ENCODE measurements around the gene SEL1L. TPM values are rescaled to one million over a fixed set of nuclear protein-coding genes. Genes with fewer than 3 reads are reported as not detected.
A peak's percentile ranks its signal among the peaks of the same experiment; 100 is the strongest.
"Not testable (repeated sequence)": the region's sequence is repeated elsewhere in the genome, so short reads cannot be mapped to it uniquely, and the experiment has no call there.

The SEL1L gene
- polyA plus RNA-seq, 3 donors: 14.4 to 48.4 (median 42.5) TPM

- WGBS (ENCODE audit: insufficient coverage): no CpG with 5 or more reads among the region's 5 CpGs
- Histone ChIP-seq H3K4me1 (ENCODE audit: control insufficient read depth in 1 of 2, insufficient read depth in 2 of 2, low read length in 2 of 2) (peaks cover 0 to 4% of the 10 kb centered on the region in 2 donors), H3K9ac (ENCODE audit: insufficient read depth, low read length, poor library complexity, severe bottlenecking) (no peak overlapping the region), H3K4me3 (replicated peaks in 1 of 3; ENCODE audit: low read depth in 2 of 3, low read length in 3 of 3) (no peak overlapping the region), H3K79me2 (ENCODE audit: insufficient read depth, low read length) (no peaks in the 10 kb centered on the region), H3K27me3 (ENCODE audit: control insufficient read depth in 2 of 2, insufficient read depth in 2 of 2, low read length in 2 of 2) (no peaks in the 10 kb centered on the region), H3K4me2 (replicated peaks; ENCODE audit: extremely low read depth, low read length, poor library complexity, severe bottlenecking) (no peak overlapping the region), H4K20me1 (ENCODE audit: insufficient read depth, low read length) (no peaks in the 10 kb centered on the region), H3K9me3 (replicated peaks in 1 of 2; ENCODE audit: control insufficient read depth in 1 of 2, insufficient read depth in 1 of 2, low read length in 2 of 2) (no peaks in the 10 kb centered on the region), H3K36me3 (replicated peaks in 1 of 2; ENCODE audit: control insufficient read depth in 1 of 2, insufficient read depth in 2 of 2, low read length in 2 of 2) (peaks cover 0 to under 1% of the 10 kb centered on the region in 2 donors), H3K27ac (ENCODE audit: low read depth in 1 of 2, low read length in 2 of 2) (no peak overlapping the region), H2AFZ (ENCODE audit: insufficient read depth, low read depth, low read length, poor library complexity, severe bottlenecking) (no peak overlapping the region)
- TF ChIP-seq CTCF (IDR thresholded peaks at IDR 0.05): no peak
- no peak for DNase-seq
- no peak overlapping the region for H3K4me3 Mint-ChIP-seq
- H3K27me3 Mint-ChIP-seq (ENCODE audit: low read depth in 3 of 3): peaks cover 0 to 2% (median 0%) of the 10 kb centered on the region in 3 donors
- no peak overlapping the region for H3K27ac Mint-ChIP-seq
- H3K36me3 Mint-ChIP-seq: peaks cover 3% of the 10 kb centered on the region in 2 donors
- peaks cover 0 to 2% (median 0%) of the 10 kb centered on the region in 7 donors for H3K9me3 Mint-ChIP-seq
- intact Hi-C loops (cut with micrococcal nuclease): no loop called here
- H3K4me1 Mint-ChIP-seq: peaks cover 10% of the 10 kb centered on the region
Measured at GRCh38 chr14:81466854-81467253, 66.8 kb downstream of the SEL1L start.

GRCh38 chr14:81465507-81466228, 68.0 kb downstream of the SEL1L start:
- intact Hi-C loops (cut with micrococcal nuclease): no loop called here
- Histone ChIP-seq H3K4me1 (ENCODE audit: control insufficient read depth in 1 of 2, insufficient read depth in 2 of 2, low read length in 2 of 2) (peaks cover 0 to 4% of the 10 kb centered on the region in 2 donors), H3K27me3 (ENCODE audit: control insufficient read depth in 2 of 2, insufficient read depth in 2 of 2, low read length in 2 of 2) (no peaks in the 10 kb centered on the region), H2AFZ (ENCODE audit: insufficient read depth, low read depth, low read length, poor library complexity, severe bottlenecking) (no peak overlapping the region), H3K79me2 (ENCODE audit: insufficient read depth, low read length) (no peaks in the 10 kb centered on the region), H3K4me2 (replicated peaks; ENCODE audit: extremely low read depth, low read length, poor library complexity, severe bottlenecking) (no peak overlapping the region), H3K27ac (ENCODE audit: low read depth in 1 of 2, low read length in 2 of 2) (no peak overlapping the region), H3K4me3 (replicated peaks in 1 of 3; ENCODE audit: low read depth in 2 of 3, low read length in 3 of 3) (no peak overlapping the region), H3K9ac (ENCODE audit: insufficient read depth, low read length, poor library complexity, severe bottlenecking) (no peak overlapping the region), H3K9me3 (replicated peaks in 1 of 2; ENCODE audit: control insufficient read depth in 1 of 2, insufficient read depth in 1 of 2, low read length in 2 of 2) (no peaks in the 10 kb centered on the region), H3K36me3 (replicated peaks in 1 of 2; ENCODE audit: control insufficient read depth in 1 of 2, insufficient read depth in 2 of 2, low read length in 2 of 2) (no peaks in the 10 kb centered on the region), H4K20me1 (ENCODE audit: insufficient read depth, low read length) (no peaks in the 10 kb centered on the region)
- DNase-seq: no peak
- H3K4me3 Mint-ChIP-seq: no peak overlapping the region
- H3K4me1 Mint-ChIP-seq: peaks cover 10% of the 10 kb centered on the region
- H3K9me3 Mint-ChIP-seq: peaks cover 0 to 2% (median 0%) of the 10 kb centered on the region in 7 donors
- no peak for TF ChIP-seq CTCF (IDR thresholded peaks at IDR 0.05)
- no peaks in the 10 kb centered on the region for H3K36me3 Mint-ChIP-seq
- peak overlapping the region in 1 of 7 donors; percentile 25 for H3K27ac Mint-ChIP-seq
- 76% methylated on average over 9 of the region's 13 CpGs for WGBS (ENCODE audit: insufficient coverage)
- H3K27me3 Mint-ChIP-seq (ENCODE audit: low read depth in 3 of 3): peaks cover 0 to 2% (median 0%) of the 10 kb centered on the region in 3 donors

GRCh38 chr14:81465003-81465392, 68.7 kb downstream of the SEL1L start:
- H3K27me3 Mint-ChIP-seq (ENCODE audit: low read depth in 3 of 3); DNase-seq; H4K20me1 ChIP-seq (ENCODE audit: insufficient read depth, low read length); H3K9me3 Mint-ChIP-seq; H3K36me3 ChIP-seq (replicated peaks in 1 of 2; ENCODE audit: control insufficient read depth in 1 of 2, insufficient read depth in 2 of 2, low read length in 2 of 2); H3K4me1 Mint-ChIP-seq; H3K4me1 ChIP-seq (ENCODE audit: control insufficient read depth in 1 of 2, insufficient read depth in 2 of 2, low read length in 2 of 2); H3K9me3 ChIP-seq (replicated peaks in 1 of 2; ENCODE audit: control insufficient read depth in 1 of 2, insufficient read depth in 1 of 2, low read length in 2 of 2); H3K27me3 ChIP-seq (ENCODE audit: control insufficient read depth in 2 of 2, insufficient read depth in 2 of 2, low read length in 2 of 2); H3K79me2 ChIP-seq (ENCODE audit: insufficient read depth, low read length); H3K36me3 Mint-ChIP-seq; intact Hi-C loops (cut with micrococcal nuclease): not testable (repeated sequence)
- Histone ChIP-seq H2AFZ (ENCODE audit: insufficient read depth, low read depth, low read length, poor library complexity, severe bottlenecking) (peak overlapping the region; percentile 80), H3K9ac (ENCODE audit: insufficient read depth, low read length, poor library complexity, severe bottlenecking) (peak overlapping the region; percentile 61), H3K27ac (ENCODE audit: low read depth in 1 of 2, low read length in 2 of 2) (peak overlapping the region in 1 of 2 donors; percentile 70), H3K4me2 (replicated peaks; ENCODE audit: extremely low read depth, low read length, poor library complexity, severe bottlenecking) (peak overlapping the region; percentile 68), H3K4me3 (replicated peaks in 1 of 3; ENCODE audit: low read depth in 2 of 3, low read length in 3 of 3) (peak overlapping the region; percentile 43 to 97 (median 83))
- H3K27ac Mint-ChIP-seq: peak overlapping the region in 4 of 7 donors; percentile 20 to 70 (median 26)
- peak overlapping the region; percentile 66 to 86 for H3K4me3 Mint-ChIP-seq
- WGBS (ENCODE audit: insufficient coverage): 100% methylated on average over 1 of the region's 11 CpGs

Data from CD14-positive monocyte (primary cell).